K562 (cell line): ENCODE results near the gene ALG12. TPM values are rescaled to one million over a fixed set of nuclear protein-coding genes. Genes with fewer than 3 reads are reported as not detected.

Source experiments
- BRCA1 ChIP-seq, 2 experiments: fragments of 450-650 bp in 1 of 2; sonication (generic) in 1 of 2; formaldehyde crosslinking in 1 of 2; IDR thresholded peaks; 2 replicates each; pipeline versions ENCODE4 v1.5.0 to v1.6.1; 2017 to 2020; ENCODE audit warnings: mild to moderate bottlenecking in 1 of 2, missing genetic modification reagents in 1 of 2
- CTCF ChIP-seq, 3 experiments: IDR thresholded peaks in 2 of 3; conservative IDR thresholded peaks in 1 of 3; 2 replicates each; pipeline ENCODE4 v1.5.1; 2011 to 2012; ENCODE audit warnings: low read length in 3 of 3, mild to moderate bottlenecking in 3 of 3, control low read depth in 2 of 3, improper control_type of control experiment in 1 of 3, inconsistent platforms in 1 of 3, low read depth in 1 of 3, mixed read lengths in 1 of 3, moderate library complexity in 1 of 3; ENCODE audit not compliant: insufficient read depth in 2 of 3
- CXXC5 ChIP-seq: fragments of 250-450 bp; sonication (Bioruptor Pico); IDR thresholded peaks from 2 replicates; pipeline ENCODE4 v1.8.0; 2022; ENCODE audit warnings: inconsistent platforms, mild to moderate bottlenecking, moderate library complexity
- DNMT1 ChIP-seq: fragments of 450-650 bp; IDR thresholded peaks from 2 replicates; pipeline ENCODE4 v1.6.1; 2016; ENCODE audit warnings: antibody characterized with exemption, mild to moderate bottlenecking
- EZH2 ChIP-seq: IDR thresholded peaks from 2 replicates; pipeline ENCODE4 v1.6.1; 2012; ENCODE audit warnings: low read depth, mild to moderate bottlenecking, inconsistent platforms, low read length, borderline replicate concordance
- MBD1 ChIP-seq: fragments of 250-450 bp; sonication (Bioruptor Pico); IDR thresholded peaks from 2 replicates; pipeline ENCODE4 v1.8.0; 2022; ENCODE audit warnings: inconsistent platforms
- NONO ChIP-seq, 2 experiments: fragments of 200-400 bp in 1 of 2; fragments of 450-650 bp in 1 of 2; formaldehyde crosslinking in 1 of 2; IDR thresholded peaks; 2 replicates each; pipeline ENCODE4 v1.6.1; 2017; ENCODE audit warnings: low read depth in 2 of 2, mild to moderate bottlenecking in 2 of 2, moderate library complexity in 2 of 2, low read length in 1 of 2
- RBM17 ChIP-seq: fragments of 200-400 bp; formaldehyde crosslinking; IDR thresholded peaks from 2 replicates; pipeline ENCODE4 v1.6.1; 2017; ENCODE audit warnings: low read depth, mild to moderate bottlenecking, low read length, borderline replicate concordance
- RBM22 ChIP-seq: fragments of 200-400 bp; formaldehyde crosslinking; IDR thresholded peaks from 2 replicates; pipeline ENCODE4 v1.6.1; 2018; ENCODE audit warnings: low read length, low read depth; ENCODE audit not compliant: poor library complexity, severe bottlenecking
- SFPQ ChIP-seq: fragments of 200-400 bp; formaldehyde crosslinking; IDR thresholded peaks from 2 replicates; pipeline ENCODE4 v1.6.1; 2017; ENCODE audit warnings: mild to moderate bottlenecking, low read depth, low read length, moderate library complexity
- SNRNP70 ChIP-seq: fragments of 200-400 bp; formaldehyde crosslinking; optimal IDR thresholded peaks from 2 replicates; pipeline ENCODE3; 2017; ENCODE audit warnings: low read depth, low read length
- STAG1 ChIP-seq: sonication (generic); formaldehyde crosslinking; IDR thresholded peaks from 2 replicates; pipeline ENCODE4 v1.5.0; 2020; ENCODE audit warnings: missing genetic modification reagents, borderline replicate concordance
- YY1 ChIP-seq, 3 experiments: IDR thresholded peaks; 2 replicates each; pipeline ENCODE4 v1.6.1; 2011; ENCODE audit warnings: low read length in 2 of 3, mild to moderate bottlenecking in 2 of 3, moderate library complexity in 2 of 3, borderline replicate concordance in 1 of 3, control low read depth in 1 of 3, low read depth in 1 of 3; ENCODE audit not compliant: insufficient read depth in 3 of 3, insufficient replicate concordance in 2 of 3, control insufficient read depth in 1 of 3, insufficient read length in 1 of 3; ENCODE audit errors: extremely low read depth in 1 of 3
- ZBTB7A ChIP-seq: IDR thresholded peaks from 2 replicates; pipeline ENCODE4 v1.6.1; 2011; ENCODE audit warnings: low read depth, mild to moderate bottlenecking, low read length, moderate library complexity, borderline replicate concordance; ENCODE audit not compliant: control insufficient read depth
- ZFX ChIP-seq: sonication (generic); formaldehyde crosslinking; IDR thresholded peaks from 2 replicates; pipeline ENCODE4 v1.8.0; 2022; ENCODE audit warnings: mild to moderate bottlenecking, missing genetic modification reagents, moderate library complexity
- ZKSCAN1 ChIP-seq: fragments of 150-350 bp; IDR thresholded peaks from 2 replicates; pipeline ENCODE4 v1.6.1; 2016; ENCODE audit warnings: low read depth, low read length
- ZNF507 ChIP-seq: conservative IDR thresholded peaks from 2 replicates; pipeline ENCODE4 v1.6.1; 2017; ENCODE audit warnings: missing genetic modification characterization, missing compliant biosample characterization
- ZNF764 ChIP-seq: fragments of 250-450 bp; sonication (Bioruptor Pico); IDR thresholded peaks from 2 replicates; pipeline ENCODE4 v1.4.0; 2020; ENCODE audit warnings: low read depth, mild to moderate bottlenecking, moderate library complexity
- polyA plus RNA-seq, 8 experiments: library from polyadenylated mRNA; depleted of rRNA in 4 of 8; stranded (reverse) in 5 of 8; unstranded in 3 of 8; fragments of >200 nt; fragmentation: Nextera tagmentation in 2 of 8; fragmentation: Illumina TruSeq in 1 of 8; extraction: Ambion mirVana in 2 of 8; extraction: Trizol in 1 of 8; gene quantifications; 2 replicates each; pipeline versions ENCODE4 v1.2.1 to v1.2.3, GENCODE V29; 2011 to 2014; ENCODE audit warnings: inconsistent platforms in 1 of 8, missing spikeins in 1 of 8
- total RNA-seq, 7 experiments: library from RNA; depleted of rRNA in 6 of 7; stranded (reverse); fragments of >200 nt in 6 of 7; fragmentation: Illumina TruSeq in 2 of 7; extraction: Trizol in 2 of 7; gene quantifications; 2 replicates each; pipeline versions ENCODE4 v1.2.1 to v1.2.3, GENCODE V29; 2011 to 2021; ENCODE audit warnings: low replicate concordance in 1 of 7

ALG12 gene
- total and polyA plus RNA-seq, 9 of the 15 experiments (the other 6 are each of a cell fraction or from before 2014, with no cell fraction given): 0.20 to 8.5 (median 3.4) TPM

DNA sequence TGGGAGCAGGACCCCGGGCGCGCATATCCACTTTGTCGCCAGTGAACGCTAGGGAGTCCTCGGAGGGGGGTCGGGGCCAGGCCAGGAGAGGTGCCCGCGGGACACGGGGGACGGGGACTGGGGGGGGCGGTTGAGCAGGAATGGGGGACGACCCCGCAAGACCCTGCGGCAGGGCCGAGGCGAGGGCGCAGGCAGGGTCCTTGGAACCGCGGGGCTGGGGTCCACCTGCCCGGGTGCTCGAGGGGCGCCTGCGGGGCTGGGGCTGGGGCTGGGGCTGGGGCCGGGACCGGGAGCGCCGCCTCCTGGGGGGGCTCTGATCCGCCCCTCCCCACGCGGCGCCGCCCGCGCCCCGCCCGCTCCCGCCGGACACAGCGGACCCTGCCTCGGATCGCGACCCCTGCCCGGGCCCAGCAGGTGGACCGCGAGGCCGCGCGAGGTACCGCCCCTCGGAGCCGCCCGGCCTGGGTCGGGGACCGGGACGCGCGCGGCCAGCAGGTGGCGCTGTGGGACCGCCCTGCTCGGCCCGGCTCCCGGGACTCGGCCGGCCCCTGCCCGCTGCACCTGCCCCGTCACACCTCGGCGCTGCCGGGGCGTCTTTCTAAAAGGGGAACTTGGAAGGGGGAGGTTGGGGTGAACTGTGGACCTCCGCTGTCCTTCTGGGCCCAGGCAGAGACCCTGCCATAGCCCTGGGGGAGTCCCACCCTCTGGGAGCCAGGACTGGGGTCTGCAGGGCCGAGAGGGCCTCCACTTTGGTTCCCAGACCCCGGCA lies 11.2 kb upstream of the ALG12 start (continued):
- TF ChIP-seq BRCA1 (IDR thresholded peaks at IDR 0.05) (no peak), BRCA1 (CRISPR knock-in tag; IDR thresholded peaks at IDR 0.05) (no peak), CXXC5 (peak; percentile 40), MBD1 (CRISPR knock-in tag) (no peak), RBM22 (no peak), STAG1 (CRISPR knock-in tag) (peak; percentile 79; the same call in 1 of the 2 replicates), ZNF764 (CRISPR knock-in tag) (no peak), ZFX (CRISPR knock-in tag) (0 out of 2 replicates have a peak, but pooled peaks have one; percentile 6), EZH2 (no peak), NONO (IDR thresholded peaks at IDR 0.05; ENCODE audit: low read depth in 2 of 2, low read length in 1 of 2) (peak in 1 of 2 experiments; percentile 40; a peak in 1 of 4 replicates), RBM17 (no peak), ZBTB7A (peak; percentile 73; the same call in 1 of the 2 replicates), SNRNP70 (no peak), ZKSCAN1 (no peak), ZNF507 (tag) (no peak), CTCF (IDR thresholded peaks at IDR 0.05 in 2 of 3, conservative IDR thresholded peaks at IDR 0.05 in 1 of 3; ENCODE audit: insufficient read depth in 2 of 3, low read depth in 1 of 3, low read length in 3 of 3) (peak; percentile 47 to 86 (median 67)), YY1 (IDR thresholded peaks at IDR 0.05; ENCODE audit: borderline replicate concordance in 1 of 3, control insufficient read depth in 1 of 3, extremely low read depth in 1 of 3, insufficient read depth in 3 of 3, insufficient read length in 1 of 3, insufficient replicate concordance in 2 of 3, low read depth in 1 of 3, low read length in 2 of 3) (peak in 1 of 3 experiments; percentile 18), SFPQ (no peak), DNMT1 (no peak)
